Measurements from ENCODE around the gene CADPS. TPM values are rescaled to one million over a fixed set of nuclear protein-coding genes. Genes with fewer than 3 reads are reported as not detected.

Gene CADPS
- total and polyA plus RNA-seq, 2 experiments from 2014 or later, result 2.8 to 8.1 TPM

DNA sequence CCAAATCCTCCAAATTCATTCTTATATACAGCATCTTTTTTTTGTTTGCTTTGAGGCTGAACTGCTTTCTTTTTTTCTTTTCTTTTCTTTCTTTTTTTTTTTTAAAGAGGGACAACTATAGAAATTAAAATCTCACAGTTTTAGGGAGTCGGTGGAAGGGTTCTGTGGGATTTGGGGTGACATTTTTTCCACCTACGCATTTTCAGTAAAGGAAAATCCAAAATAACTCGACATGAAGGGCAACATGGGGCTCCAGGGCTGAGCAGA is 498.8 kb downstream of the CADPS start:
- Histone ChIP-seq H3K27me3 (peaks cover 98% of the 10 kb centered on the region), H3K4me2 (no peak overlapping the region), H3K9me2 (replicated peaks; ENCODE audit: insufficient read depth) (no peaks in the 10 kb centered on the region), H3K9me3 (ENCODE audit: low read depth) (no peaks in the 10 kb centered on the region), H3K27ac (no peak overlapping the region), H3K79me2 (no peaks in the 10 kb centered on the region), H3K4me3 (no peak overlapping the region), H3K4me1 (ENCODE audit: insufficient read depth) (no peaks in the 10 kb centered on the region), H3K36me3 (replicated peaks; ENCODE audit: insufficient read depth, low read depth) (no peaks in the 10 kb centered on the region), H4K20me1 (ENCODE audit: insufficient read depth, poor library complexity, severe bottlenecking) (no peaks in the 10 kb centered on the region), H2AFZ (no peak overlapping the region)
- TF ChIP-seq, protein P1, sequence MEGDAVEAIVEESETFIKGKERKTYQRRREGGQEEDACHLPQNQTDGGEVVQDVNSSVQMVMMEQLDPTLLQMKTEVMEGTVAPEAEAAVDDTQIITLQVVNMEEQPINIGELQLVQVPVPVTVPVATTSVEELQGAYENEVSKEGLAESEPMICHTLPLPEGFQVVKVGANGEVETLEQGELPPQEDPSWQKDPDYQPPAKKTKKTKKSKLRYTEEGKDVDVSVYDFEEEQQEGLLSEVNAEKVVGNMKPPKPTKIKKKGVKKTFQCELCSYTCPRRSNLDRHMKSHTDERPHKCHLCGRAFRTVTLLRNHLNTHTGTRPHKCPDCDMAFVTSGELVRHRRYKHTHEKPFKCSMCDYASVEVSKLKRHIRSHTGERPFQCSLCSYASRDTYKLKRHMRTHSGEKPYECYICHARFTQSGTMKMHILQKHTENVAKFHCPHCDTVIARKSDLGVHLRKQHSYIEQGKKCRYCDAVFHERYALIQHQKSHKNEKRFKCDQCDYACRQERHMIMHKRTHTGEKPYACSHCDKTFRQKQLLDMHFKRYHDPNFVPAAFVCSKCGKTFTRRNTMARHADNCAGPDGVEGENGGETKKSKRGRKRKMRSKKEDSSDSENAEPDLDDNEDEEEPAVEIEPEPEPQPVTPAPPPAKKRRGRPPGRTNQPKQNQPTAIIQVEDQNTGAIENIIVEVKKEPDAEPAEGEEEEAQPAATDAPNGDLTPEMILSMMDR (IDR thresholded peaks at IDR 0.05; ENCODE audit: poor library complexity), result no peak
- no peak for TF ChIP-seq EZH2 (IDR thresholded peaks at IDR 0.05; ENCODE audit: borderline replicate concordance)
- peak; percentile 74 for TF ChIP-seq EZH2phosphoT487 (IDR thresholded peaks at IDR 0.05; ENCODE audit: low read depth, severe bottlenecking, unreplicated experiment)
- DNase-seq (ENCODE audit: low spot score), result no peak
- 51% methylated on average over 3 of the region's 3 CpGs for WGBS (ENCODE audit: low lambda C conversion rate, missing lambda C conversion rate)

- Histone ChIP-seq H3K27me3 (peaks cover 98% of the 10 kb centered on the region), H3K9me3 (ENCODE audit: low read depth) (no peaks in the 10 kb centered on the region), H3K27ac (no peak overlapping the region), H3K9me2 (replicated peaks; ENCODE audit: insufficient read depth) (no peaks in the 10 kb centered on the region), H3K36me3 (replicated peaks; ENCODE audit: insufficient read depth, low read depth) (no peaks in the 10 kb centered on the region), H3K79me2 (no peaks in the 10 kb centered on the region), H4K20me1 (ENCODE audit: insufficient read depth, poor library complexity, severe bottlenecking) (no peaks in the 10 kb centered on the region), H2AFZ (no peak overlapping the region), H3K4me3 (no peak overlapping the region), H3K4me1 (ENCODE audit: insufficient read depth) (no peaks in the 10 kb centered on the region), H3K4me2 (no peak overlapping the region)
- TF ChIP-seq EZH2phosphoT487 (IDR thresholded peaks at IDR 0.05; ENCODE audit: low read depth, severe bottlenecking, unreplicated experiment) (no peak), EZH2 (IDR thresholded peaks at IDR 0.05; ENCODE audit: borderline replicate concordance) (no peak)
- TF ChIP-seq, protein P1 (IDR thresholded peaks at IDR 0.05; ENCODE audit: poor library complexity), result no peak
- WGBS (ENCODE audit: low lambda C conversion rate, missing lambda C conversion rate), result 18% methylated on average over 14 of the region's 14 CpGs
- DNase-seq (ENCODE audit: low spot score), result no peak
Observed at GRCh38 chr3:62375655-62376453, 499.4 kb downstream of the CADPS start.

DNA sequence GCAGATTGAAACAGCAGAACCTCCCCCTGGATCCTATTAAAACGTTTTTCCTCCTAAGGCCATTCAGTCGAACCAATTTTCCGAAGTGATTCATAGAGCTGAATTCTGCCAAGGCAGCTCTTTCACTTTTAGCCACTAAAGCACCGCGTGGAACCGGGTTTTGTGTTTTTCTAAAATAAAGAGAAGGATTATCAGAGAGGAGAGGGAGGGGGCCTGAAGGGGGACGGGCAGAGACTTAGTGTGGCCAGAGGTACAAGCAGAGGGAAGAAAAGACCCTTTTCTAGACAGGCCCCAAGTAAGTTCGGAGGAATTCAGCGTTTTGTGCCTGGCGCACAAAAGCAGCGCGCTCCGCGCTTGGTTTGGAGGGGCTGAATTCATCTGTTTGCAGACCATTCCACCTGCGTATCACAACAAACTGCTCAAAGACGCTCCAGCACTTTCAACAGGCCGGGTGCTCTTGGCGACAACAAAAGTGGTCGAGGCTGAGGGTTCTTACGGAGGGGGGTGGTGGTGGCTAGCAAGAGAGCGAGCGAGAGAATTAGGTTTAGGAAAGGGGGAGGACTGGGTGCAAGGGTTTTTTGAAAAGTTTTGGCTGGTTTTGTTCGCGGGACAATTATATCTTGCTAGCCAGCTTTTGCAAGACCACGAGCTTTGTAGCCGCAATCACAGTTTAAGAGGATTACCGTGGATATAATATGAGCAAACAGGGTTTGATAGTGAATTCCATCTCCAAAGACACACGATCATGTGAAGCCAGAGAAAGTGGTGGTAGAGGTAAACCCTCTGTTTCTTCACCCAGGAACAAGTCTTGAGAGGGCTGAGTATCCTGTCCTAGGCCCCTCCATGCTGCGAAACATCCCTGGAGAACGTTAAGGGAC is 500.6 kb downstream of the CADPS start:
- Histone ChIP-seq H4K20me1 (ENCODE audit: insufficient read depth, poor library complexity, severe bottlenecking) (no peaks in the 10 kb centered on the region), H3K79me2 (no peaks in the 10 kb centered on the region), H3K4me1 (ENCODE audit: insufficient read depth) (peaks cover 1% of the 10 kb centered on the region), H3K27ac (no peak overlapping the region), H3K4me2 (peak overlapping the region; percentile 70), H3K4me3 (peak overlapping the region; percentile 13), H2AFZ (peak overlapping the region; percentile 28), H3K9me3 (ENCODE audit: low read depth) (no peaks in the 10 kb centered on the region), H3K27me3 (peaks cover 98% of the 10 kb centered on the region), H3K36me3 (replicated peaks; ENCODE audit: insufficient read depth, low read depth) (no peaks in the 10 kb centered on the region), H3K9me2 (replicated peaks; ENCODE audit: insufficient read depth) (no peaks in the 10 kb centered on the region)
- DNase-seq (ENCODE audit: low spot score), result no peak
- WGBS (ENCODE audit: low lambda C conversion rate, missing lambda C conversion rate), result 3% methylated on average over 30 of the region's 30 CpGs
- TF ChIP-seq, protein P1 (IDR thresholded peaks at IDR 0.05; ENCODE audit: poor library complexity), result no peak
- TF ChIP-seq EZH2phosphoT487 (IDR thresholded peaks at IDR 0.05; ENCODE audit: low read depth, severe bottlenecking, unreplicated experiment) (peak; percentile 89), EZH2 (IDR thresholded peaks at IDR 0.05; ENCODE audit: borderline replicate concordance) (peak; percentile 97)

Measured in hepatocyte (in vitro differentiated cells).